Stimulated activated CD4-positive, alpha-beta T cell treated with anti-CD3 and anti-CD28 coated beads, Interleukin-2, amount 100 ng/mL, for 24 hours (primary cell): ENCODE results near the gene ASF1B.
"Not testable (repeated sequence)": the region's sequence is repeated elsewhere in the genome, so short reads cannot be mapped to it uniquely, and the experiment has no call there.

Experiments used
- DNase-seq, 2 donors: peaks; one replicate each; pipeline ENCODE4 v3.0.0-alpha.2; 2020

ASF1B gene

DNA sequence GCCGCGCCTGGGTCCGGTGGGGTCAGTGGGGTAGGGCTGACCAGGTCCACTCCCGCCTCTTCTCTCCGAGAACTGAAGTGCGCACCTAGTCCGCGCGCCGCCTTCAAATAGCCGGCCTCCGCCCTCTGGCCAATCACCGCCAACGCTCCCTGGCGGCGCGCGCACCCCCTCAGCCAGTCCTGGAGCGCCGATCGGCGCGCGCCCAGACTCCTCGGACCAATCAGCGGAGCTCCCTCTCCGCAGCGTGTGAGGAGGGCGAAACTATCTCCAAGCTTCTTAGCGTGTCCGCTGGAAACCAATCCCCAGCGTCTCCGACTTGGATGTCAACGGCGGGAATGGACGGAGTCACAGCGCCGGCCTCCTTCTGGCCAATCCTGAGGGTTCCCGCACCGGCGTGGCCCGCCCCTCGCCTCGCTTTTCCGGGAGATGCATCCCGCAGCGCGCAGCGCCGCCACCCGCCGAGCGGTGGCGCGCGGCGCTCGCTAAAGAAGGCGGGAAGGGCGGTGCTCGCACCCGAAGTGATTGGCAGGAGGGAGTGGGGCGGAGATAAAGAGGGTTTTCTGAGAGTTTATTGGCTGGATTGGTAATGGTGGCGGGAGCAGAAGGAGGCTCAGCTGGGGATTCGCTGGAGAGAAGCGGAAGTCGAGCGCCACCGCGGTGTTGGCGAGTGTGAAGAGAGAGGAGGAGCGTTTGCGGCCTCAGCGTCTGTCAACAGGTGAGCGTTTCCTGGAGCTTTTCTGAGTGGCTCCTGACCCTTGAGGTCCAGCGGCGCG, at the start of gene ASF1B:
Gene ASF1B, minus strand, starts transcription at position 81 of the 773 bp plus-strand sequence. CDS start 133 bp downstream, outside the sequence.
- peak; percentile 96 to 97 for DNase-seq

- not testable (repeated sequence) for DNase-seq
Measured at GRCh38 chr19:14185691-14186090, 49.3 kb upstream of the ASF1B start.

DNA sequence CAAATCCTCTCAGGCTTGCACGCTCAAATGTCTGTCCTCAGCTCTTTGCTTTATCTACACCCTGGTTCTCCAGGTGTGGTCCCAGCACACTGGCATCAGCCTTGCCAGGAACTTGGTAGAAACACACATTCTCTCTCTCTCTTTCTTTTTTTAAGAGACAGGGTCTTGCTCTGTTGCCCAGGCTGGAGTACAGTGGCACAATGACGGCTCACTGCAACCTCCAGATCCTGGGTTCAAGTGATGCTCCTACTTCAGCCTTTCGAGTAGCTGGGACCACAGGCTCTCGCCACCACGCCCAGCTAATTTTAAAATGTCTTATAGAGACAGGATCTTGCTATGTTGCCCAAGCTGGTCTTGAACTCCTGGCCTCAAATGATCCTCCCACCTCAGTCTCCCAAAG, 48.8 kb upstream of the ASF1B start:
- DNase-seq = no peak

GRCh38 chr19:14183741-14184350, 47.5 kb upstream of the ASF1B start:
- DNase-seq = no peak

GRCh38 chr19:14182476-14182875, 46.1 kb upstream of the ASF1B start:
- DNase-seq = no peak

DNA sequence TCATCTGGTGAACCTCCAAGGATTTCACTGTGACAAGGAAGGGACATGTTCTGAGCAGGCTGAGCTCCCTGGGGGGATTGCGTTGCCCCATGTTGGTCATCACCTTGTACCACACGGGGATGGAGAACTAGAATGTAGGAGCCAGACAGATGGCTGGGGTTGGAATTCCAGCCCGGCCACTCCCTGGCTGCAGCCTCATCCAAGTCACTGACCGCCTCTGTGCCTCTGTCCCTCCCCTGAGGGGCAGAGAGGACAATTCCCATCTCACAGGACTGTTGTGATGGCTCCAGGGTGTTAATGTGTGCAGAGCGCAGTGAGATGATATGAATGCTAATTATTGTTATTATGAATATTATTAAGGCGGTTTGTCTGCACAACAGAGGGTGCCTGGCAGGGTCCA, 45.5 kb upstream of the ASF1B start:
- no peak for DNase-seq

GRCh38 chr19:14181199-14181598, 44.8 kb upstream of the ASF1B start:
- not testable (repeated sequence) for DNase-seq

- no peak for DNase-seq
Measured at GRCh38 chr19:14177496-14178074, 41.2 kb upstream of the ASF1B start.

- no peak for DNase-seq
Measured at GRCh38 chr19:14175351-14175792, 39.0 kb upstream of the ASF1B start.

- no peak for DNase-seq
Measured at GRCh38 chr19:14174883-14175282, 38.5 kb upstream of the ASF1B start.

DNA sequence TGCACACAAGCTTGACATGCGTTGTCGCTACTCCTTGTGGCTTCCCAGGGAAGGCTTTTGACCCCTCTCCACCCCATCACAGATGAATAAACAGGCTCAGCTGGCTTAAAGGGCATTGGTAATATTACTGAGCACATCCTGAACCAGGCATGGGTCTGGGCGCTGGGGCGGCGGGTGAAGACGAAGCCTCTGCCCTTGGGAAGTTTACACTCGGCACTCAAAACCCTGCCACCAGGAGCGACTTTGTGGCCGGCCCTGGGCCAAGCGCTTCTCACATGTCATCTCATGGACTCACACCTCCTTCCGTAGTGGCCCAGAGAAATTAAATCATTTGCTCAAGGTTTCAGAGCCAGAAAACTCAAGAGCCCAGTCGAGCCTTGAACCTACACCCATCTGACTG, 32.6 kb upstream of the ASF1B start:
- no peak for DNase-seq

GRCh38 chr19:14168259-14168972, 32.0 kb upstream of the ASF1B start:
- no peak for DNase-seq

GRCh38 chr19:14167576-14168138, 31.3 kb upstream of the ASF1B start:
- DNase-seq = peak in 1 of 2 donors; percentile 27

DNA sequence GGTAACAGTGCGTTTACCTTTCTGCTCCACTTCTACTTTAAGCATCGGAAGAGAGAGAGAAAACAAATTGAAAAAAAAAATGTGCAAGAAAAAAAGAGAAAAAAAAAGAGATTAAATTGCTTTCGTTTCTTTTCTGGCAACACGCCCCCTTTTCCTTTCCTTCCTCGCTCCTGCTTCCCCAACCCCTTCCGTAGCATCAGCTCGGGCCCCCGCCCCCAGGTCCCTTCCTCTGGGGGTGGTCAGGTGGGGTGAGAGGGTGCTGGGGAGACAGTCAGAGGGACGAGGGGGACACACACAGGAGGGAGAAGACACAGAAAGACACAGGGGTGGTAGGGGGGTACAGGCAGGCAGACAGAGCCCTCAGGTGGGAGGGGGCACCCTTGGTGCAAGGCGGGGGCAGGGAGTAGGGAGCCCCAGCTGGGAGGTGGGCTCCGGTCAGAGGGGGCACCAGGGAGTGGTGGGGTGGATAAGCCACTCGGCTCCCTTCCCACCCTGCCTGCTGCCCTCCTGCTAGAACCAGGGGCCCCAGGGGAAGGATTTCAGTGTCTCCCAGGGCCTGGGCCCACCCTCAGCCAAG, 30.7 kb upstream of the ASF1B start:
- DNase-seq = no peak

DNA sequence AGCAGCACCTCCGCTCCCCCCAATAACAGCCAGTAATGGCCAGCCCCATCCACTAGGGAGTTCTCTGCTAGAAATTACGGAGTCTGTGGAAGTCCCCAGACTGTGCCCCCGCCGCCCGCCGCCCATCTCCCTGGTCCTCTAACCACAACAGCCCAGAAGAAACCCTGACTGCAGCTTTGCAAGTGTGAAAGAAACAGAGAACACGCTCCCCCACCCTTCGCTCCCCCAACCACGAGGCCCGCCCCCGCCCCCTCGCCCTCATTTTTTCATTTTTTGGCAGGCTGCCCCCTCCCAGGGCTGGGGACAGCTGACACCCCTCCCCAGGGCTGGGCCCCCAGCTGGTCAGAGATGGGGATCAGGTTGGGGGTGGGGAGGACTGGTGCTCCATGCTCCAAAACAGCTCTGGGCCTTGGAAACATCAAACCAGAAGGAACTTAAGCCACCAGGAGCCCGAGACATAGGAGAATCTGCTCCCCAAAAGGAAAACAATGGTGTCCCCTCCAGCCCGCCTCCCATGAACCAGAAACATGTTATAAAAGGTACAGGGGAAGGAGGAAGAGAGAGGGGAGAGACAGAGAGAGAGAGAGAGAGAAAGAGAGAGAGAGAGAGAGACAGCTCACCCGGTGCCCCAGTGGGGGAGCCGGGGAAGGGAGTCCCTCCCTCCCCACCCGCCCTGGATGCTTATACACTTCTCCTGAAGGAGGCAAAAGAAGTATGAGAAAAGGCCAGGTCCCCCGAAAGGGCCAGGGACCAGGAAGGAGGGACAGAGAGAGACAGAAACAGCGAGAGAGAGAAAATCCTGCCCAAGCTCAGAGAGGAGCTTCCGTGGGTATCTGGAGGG, 29.8 kb upstream of the ASF1B start:
- DNase-seq = no peak

- DNase-seq = no peak
Measured at GRCh38 chr19:14164724-14165493, 28.5 kb upstream of the ASF1B start.

DNA sequence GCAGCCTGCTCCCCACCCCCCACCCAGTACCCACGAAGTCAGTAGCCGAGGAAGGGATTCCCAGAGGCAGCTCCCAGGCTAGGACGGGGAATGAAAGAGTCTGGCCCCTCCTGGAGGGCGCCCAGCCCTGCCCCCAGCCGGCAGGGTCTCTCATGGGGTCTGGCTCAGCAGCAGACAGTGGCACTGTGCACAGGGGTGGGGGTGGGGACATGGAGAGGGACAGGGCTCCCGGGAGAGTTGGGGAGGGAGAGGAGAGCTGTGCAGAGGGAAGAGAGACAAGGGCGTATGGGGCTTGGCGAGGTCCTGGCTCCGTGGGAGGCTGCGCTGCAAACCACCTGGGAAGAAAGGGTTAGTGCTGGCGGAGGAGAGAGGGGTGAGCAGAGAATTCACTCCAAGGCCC, 27.7 kb upstream of the ASF1B start:
- no peak for DNase-seq

DNA sequence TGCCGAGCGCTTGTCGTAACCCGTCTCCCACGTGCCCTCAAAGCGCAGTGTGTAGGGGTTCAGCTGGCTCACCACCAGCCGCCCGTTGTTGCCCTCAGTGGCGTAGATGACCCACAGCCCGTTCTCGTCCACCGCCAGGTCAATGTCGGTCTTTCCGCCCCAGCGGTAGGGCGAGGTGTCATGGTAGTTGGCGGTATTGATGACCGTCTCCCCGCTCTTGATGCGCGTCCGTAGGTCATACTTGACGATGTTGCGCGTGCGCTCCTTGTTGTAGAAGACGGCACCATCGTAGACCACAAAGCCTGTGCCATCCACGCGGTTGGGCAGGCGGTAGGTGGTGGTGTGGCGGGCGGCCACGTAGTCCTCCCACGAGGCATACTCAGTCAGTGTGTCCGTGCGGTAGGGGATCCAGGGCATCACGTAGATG, 26.5 kb upstream of the ASF1B start:
- DNase-seq = no peak

DNA sequence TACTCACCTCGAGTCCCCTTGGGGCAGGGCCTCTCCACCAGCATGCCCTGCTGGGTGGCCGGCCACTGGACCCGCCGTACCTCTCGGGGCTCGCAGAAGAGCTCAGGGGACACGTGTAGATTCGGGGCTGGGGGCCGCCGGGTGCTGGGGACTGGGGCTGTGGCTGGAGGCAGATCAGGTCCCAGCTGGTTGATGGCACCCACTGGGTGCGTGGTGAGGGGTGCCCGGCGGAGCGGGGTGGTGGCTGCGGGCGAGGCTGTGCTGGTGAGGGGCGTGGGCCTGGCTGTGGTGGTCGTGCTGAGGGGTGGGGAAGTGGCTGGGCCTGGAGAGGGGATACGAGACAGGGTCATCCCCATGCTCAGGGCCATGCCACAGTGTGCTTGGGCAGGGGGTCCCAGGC, 24.9 kb upstream of the ASF1B start:
- no peak for DNase-seq

DNA sequence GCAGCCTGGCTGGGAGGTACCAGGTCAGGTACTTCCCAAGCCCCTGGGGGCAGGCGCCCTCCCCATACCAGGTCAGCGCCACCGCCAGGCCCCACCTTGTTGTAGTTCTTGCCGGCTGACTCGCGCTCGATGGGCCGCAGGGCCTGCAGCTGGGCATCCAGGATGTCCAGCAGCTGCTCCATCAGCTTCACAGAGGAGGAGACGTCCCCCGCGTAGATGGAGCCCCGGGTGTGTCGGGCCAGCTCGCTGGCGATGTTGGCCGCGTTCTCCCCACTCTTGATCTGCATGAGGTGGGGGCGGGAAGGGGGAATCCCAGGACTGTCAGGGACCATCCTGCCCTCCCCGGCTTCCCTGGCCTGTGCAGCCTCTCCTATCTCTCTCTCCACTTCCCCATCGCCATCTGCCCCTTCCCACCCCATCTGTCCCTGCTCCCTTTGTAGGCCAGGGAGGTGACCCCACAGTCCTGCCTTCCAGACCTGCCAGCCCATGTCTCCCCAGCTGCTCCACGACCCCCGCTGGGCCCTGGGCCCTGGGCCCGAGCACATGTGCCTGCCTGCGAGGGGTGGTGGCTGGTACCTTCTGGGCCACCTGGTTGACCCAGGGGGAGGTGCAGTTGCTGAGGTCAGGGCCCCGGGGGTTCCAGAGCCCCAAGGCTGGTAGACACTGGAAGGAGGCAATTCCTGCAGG, 23.8 kb upstream of the ASF1B start:
- DNase-seq = no peak
